GM12892 (cell line): Measurements from ENCODE around the gene FMOD. TPM values are rescaled to one million over a fixed set of nuclear protein-coding genes. Genes with fewer than 3 reads are reported as not detected.
A peak's percentile ranks its signal among the peaks of the same experiment; 100 is the strongest.

ENCODE experiments used
- DNase-seq: peaks from one replicate; pipeline ENCODE4 v3.0.0; 2011; ENCODE audit not compliant: insufficient read length
- FAIRE-seq: peaks from 2 replicates; lab custom pipeline; 2011; peaks lifted over from hg19 to GRCh38; lab: Jason Lieb, UNC
- POLR2A ChIP-seq: IDR thresholded peaks from 2 replicates; pipeline ENCODE4 v1.6.1; 2011; ENCODE audit warnings: low read depth, low read length, control low read depth
- POLR2AphosphoS5 ChIP-seq: IDR thresholded peaks from 2 replicates; pipeline ENCODE4 v1.6.1; 2011; ENCODE audit warnings: low read depth, low read length, control low read depth
- TAF1 ChIP-seq: IDR thresholded peaks from 2 replicates; pipeline ENCODE4 v1.6.1; 2011; ENCODE audit warnings: low read depth, mild to moderate bottlenecking, control low read depth, low read length, borderline replicate concordance
- polyA plus RNA-seq: library from polyadenylated mRNA; unstranded; fragments of >200 nt; gene quantifications from one replicate; pipeline ENCODE4 v1.2.1, GENCODE V29; 2012; ENCODE audit warnings: missing spikeins, inconsistent platforms; ENCODE audit not compliant: missing spikeins

The FMOD gene
- 0.13 TPM for polyA plus RNA-seq

DNA sequence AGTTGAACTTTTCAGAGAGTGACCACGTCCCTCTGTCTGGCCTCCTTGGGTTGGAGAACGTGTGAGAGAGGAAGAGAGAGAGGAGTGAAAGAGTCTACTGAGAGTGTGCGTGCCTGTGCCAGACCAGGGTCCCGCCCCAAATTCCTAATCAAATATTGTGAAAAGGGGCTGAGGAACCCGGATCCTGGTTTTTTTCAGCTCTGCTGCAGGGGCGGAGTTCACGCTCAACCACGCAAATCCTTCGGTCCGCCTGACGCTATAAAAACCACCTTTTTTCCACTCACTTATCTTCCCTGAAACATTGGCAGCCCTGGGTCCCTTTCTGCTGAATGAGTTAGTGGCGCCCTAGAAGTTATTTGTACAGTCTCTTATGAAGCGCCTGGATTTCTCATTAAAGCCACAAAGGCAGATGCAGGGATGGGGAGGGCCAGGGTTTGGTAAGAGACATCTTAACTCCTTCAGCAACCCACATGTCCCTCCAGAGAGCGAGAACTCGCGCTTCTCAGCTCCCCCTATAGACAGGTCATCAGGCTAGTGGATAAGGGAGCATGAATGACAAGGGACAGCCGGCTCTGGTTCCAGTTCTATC is at the start of gene FMOD:
Gene FMOD, minus strand, starts transcription at position 86 of the 589 bp plus-strand sequence. CDS start 2,852 bp downstream, outside the sequence.
- FAIRE-seq, result no peak
- DNase-seq, result no peak
- TF ChIP-seq TAF1 (no peak), POLR2A (no peak), POLR2AphosphoS5 (no peak)

DNA sequence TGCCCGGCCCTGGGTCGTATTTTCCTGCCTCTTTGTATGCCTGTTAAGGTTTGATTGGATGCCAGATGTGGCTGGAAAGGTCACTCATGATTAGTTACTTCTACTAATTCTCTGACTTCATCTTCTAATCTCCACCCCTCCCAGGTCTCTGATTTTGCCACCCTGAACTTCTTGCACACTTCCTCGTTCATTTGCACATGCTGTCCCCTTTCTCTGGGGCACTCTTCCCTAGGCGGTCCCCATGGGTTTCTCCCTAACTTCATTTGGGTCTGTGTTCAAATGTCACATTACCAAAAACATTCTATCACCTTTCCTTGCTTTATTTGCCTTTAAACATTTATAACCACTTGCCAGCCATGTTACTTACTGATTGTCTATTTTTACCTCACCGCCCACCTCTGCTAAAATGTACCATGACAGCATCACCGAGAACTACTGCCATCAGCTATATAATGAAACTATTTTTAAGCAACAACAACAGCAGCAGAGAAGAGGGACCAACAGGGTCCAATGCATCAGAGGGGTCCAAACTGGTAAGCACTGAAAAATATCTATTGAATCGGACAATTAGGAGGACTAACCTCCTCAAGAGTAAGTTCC is 45.8 kb upstream of the FMOD start:
- FAIRE-seq (no peak), DNase-seq (no peak)
- TF ChIP-seq TAF1, result no peak
- TF ChIP-seq POLR2AphosphoS5, result no peak
- no peak for TF ChIP-seq POLR2A

DNA sequence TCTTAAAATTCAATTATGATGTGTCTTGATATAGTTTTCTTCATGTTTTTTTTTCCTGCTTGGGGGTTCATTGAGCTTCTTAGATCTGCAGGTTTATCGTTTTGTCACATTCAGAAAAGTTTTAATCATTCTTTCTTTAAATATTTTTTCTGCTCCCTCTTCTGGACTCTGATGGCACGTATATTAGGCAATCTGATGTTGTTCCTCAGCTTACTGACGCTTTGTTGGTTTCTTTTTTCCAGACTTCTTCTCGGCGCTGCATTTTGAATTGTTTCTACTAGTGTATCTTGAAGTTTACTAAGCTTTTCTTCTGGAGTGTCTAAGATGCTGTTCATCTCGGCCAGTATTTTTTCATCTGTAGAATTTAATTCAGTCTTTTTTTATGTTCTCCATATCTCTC is 44.8 kb upstream of the FMOD start:
- DNase-seq (no peak), FAIRE-seq (no peak)
- TF ChIP-seq TAF1, result no peak
- TF ChIP-seq POLR2AphosphoS5, result no peak
- no peak for TF ChIP-seq POLR2A

DNA sequence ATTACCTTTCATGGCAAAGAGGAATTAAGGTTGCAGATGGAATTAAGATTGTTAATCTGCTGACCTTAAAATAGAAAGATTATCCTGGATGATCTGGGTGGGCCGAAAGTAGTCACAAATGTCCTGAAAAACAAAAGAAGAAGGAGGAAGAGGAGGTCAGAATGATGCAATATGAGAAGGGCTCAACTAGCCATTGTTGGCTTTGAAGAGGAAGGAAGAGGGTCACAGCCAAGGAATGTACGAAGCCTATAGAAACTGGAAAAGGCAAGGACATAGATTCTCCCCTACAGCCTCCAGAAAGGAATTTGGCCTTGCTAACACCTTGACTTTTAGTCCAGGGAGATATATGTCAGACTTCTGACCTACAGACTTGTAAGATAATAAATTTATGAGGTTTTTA is 39.4 kb upstream of the FMOD start:
- no peak for FAIRE-seq
- no peak for TF ChIP-seq POLR2A
- no peak for DNase-seq

DNA sequence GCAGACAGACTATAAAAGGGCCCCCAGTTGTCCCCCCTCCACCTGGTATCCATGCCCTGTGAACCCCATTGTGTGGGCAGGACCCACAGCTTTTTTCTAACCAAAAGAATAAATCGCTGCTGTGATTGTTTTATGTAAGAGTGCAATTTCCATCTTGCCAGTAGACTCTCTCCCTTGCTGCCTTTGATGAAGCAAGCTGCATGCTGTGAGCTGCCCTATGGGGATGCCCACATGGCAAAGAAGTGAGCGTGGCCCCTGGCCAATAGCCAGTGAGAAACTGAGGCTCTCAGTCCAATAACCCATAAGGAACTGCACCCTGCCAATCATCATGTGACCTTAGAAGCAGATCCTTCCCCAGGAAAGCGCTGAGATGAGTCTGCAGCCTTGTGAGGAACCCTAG is 37.8 kb upstream of the FMOD start:
- no peak for FAIRE-seq
- no peak for DNase-seq
- no peak for TF ChIP-seq POLR2AphosphoS5
- no peak for TF ChIP-seq TAF1
- no peak for TF ChIP-seq POLR2A

DNA sequence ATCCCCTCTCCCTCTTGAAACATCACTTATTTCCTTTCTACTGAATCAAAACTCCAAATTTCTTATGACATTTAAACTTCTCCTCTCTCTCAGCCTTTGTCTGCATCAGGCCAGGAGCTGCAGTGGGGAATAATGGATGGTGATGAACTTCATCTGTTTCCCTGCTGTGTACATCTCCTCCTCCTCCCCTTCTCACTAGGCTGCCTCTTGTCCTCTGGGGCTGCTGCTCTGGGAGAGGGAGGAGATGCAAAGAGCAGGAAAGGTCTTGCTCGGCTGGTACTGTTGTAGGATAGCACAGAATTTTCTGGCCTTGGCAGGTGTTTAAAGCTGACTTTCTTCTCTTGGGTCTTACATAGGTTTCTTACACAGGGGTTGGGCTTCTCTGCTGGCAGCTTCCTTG is 31.1 kb upstream of the FMOD start:
- TF ChIP-seq TAF1 (no peak), POLR2A (no peak), POLR2AphosphoS5 (no peak)
- DNase-seq (no peak), FAIRE-seq (no peak)

DNA sequence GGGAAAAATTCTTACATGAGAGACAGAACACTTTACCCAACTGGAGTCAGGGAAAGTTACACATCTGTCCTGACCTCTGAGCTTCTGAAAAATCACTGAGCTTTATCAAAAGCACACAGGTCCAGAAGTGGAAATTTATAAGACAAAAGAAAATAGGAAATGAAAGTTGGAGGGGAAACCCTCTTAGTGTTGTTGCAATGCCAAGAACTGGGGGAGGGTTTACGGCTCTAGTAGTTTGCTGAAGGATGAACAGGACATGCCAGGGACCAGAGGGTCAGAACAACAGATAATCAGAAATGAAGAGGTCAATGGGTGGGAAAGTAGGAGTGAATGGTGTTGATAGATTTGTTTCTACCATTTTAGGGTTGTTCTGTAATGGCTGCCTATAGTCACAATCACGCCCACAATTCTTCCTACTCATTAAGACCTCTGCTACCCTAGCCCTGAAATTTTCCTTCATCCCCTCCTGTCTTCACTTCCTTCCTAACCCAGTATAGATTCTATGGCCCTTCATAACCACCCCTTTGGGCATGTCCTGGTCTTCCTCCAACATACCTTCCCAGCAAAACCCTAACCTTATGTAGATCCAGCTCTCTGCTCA is 30.3 kb upstream of the FMOD start:
- TF ChIP-seq POLR2AphosphoS5 (no peak), TAF1 (no peak), POLR2A (no peak)
- FAIRE-seq (peak; percentile 93), DNase-seq (peak; percentile 19)

DNA sequence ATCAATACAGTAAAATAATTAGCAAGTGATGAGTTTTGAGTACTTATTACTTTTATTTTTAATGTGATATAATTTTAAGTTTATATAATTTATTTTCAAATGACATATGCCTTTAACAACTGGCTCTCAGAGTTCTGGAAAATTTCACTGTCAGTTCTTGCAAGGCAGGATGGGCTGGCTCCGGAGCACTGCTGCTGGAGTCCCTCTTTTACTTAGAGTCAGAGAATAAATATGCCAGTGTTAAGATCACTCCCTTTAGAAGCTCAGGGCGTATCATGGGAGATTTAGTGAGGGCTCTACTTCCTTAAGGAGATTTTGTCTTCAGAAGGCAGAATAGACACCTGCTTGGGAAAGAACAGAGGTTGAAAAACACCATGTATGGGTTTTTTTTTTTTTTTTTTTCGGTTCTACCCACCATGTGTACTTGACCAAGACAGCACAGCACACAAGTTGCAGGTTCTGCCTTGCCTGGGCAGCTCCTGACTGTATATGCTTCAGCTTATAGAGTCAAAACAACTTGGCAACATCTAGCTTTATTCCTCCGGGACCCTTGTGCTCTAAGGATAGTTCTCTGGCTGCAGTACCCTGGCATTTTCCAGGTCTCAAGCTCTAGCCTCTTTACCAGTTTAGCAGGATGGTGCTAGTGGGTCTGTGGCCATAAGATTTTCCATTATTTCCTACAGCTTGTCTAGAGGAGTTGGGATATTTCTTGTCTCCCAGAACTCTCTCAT is 29.7 kb upstream of the FMOD start:
- no peak for FAIRE-seq
- no peak for TF ChIP-seq POLR2A
- no peak for TF ChIP-seq POLR2AphosphoS5
- no peak for TF ChIP-seq TAF1
- no peak for DNase-seq

DNA sequence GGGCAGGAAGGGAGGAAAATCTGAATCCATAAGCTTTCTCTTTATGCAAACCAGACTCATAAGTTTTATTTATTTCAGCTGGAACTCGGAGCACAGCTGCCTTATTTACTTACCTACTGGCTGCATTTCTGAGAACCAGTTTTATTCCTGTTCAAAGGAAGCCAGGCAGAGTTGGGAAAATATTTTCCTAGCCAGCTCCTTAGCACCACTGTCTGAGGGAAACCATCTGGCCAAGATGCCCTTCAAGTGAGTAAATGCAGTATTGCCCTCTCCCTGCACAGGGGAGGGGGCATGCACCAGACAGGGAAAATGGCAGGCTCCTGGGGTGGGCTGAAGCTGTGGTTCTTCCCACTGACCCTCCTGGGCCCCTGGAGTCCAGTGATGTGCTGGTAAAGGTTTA is 28.9 kb upstream of the FMOD start:
- TF ChIP-seq TAF1, result no peak
- no peak for TF ChIP-seq POLR2AphosphoS5
- no peak for TF ChIP-seq POLR2A
- no peak for DNase-seq
- FAIRE-seq, result no peak

DNA sequence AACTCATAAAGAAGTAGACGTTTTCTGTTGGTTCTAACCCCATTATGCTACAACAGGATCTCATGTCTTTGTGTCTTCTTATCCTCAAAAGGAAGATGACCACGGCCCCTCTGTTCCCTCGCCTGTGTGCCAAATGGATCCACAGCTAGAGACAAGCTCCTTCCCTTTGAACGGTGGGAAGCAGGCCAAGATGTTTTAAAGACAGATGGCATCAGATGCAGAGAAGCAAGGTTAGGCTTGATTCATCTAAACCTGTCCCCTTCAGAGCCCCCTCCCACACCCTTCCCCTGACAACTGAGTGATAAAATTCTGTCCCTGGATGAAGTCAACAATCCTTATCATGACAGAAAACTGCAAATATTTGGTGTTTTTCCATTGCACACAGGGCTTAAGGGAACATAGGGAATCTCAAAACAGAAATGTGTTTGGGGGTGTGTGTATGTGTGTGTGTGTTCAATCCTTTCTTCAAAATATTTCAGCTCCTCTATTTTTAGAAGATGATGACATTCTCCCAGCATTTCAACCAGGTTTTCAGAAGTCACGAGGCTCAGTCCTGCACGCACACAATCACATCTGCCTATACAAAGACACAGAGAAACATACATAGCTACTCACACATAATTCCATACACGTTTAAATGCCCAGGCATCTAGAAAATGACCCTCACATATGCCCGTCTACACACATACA is 27.8 kb upstream of the FMOD start:
- no peak for DNase-seq
- TF ChIP-seq POLR2AphosphoS5 (no peak), TAF1 (no peak), POLR2A (no peak)
- no peak for FAIRE-seq

DNA sequence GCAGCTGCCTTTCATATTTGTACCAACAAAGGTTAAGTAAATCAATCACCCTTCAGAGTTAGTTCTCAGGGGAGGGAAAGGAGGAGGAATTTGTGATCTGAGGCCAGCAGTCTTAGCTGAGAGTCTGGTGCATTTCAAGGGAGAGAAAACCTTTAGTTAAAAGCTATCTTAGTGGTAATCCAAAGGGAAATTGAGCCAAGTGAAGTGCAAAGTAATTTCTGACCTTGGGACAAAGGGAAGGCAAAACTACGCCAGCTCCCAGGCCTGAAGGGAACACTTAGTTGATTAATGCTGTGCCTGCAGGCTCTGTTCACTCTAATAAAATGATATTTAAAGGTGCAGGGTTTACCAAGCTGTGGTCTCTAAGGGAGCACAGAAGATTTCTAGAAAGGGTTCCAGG is 23.1 kb upstream of the FMOD start:
- DNase-seq (no peak), FAIRE-seq (no peak)
- TF ChIP-seq POLR2AphosphoS5, result no peak
- no peak for TF ChIP-seq POLR2A
- no peak for TF ChIP-seq TAF1
